H1 (cell line): ENCODE measurements around the gene RABL3. TPM values are rescaled to one million over a fixed set of nuclear protein-coding genes. Genes with fewer than 3 reads are reported as not detected.

ENCODE experiments used
- ATF3 ChIP-seq: IDR thresholded peaks from 2 replicates; pipeline ENCODE4 v1.6.1; 2011; ENCODE audit warnings: low read depth, mild to moderate bottlenecking, low read length; ENCODE audit not compliant: insufficient read depth
- FOSL1 ChIP-seq: IDR thresholded peaks from 2 replicates; pipeline ENCODE4 v1.6.1; 2011; ENCODE audit warnings: mild to moderate bottlenecking, low read depth, low read length, moderate library complexity; ENCODE audit not compliant: insufficient read depth
- GABPA ChIP-seq: IDR thresholded peaks from 2 replicates; pipeline ENCODE4 v1.6.1; 2011; ENCODE audit warnings: mild to moderate bottlenecking, low read length, moderate library complexity, borderline replicate concordance; ENCODE audit not compliant: insufficient read depth
- KDM5A ChIP-seq: fragments of 200-600 bp; IDR thresholded peaks from 2 replicates; pipeline ENCODE4 v1.7.1; 2012; ENCODE audit warnings: mild to moderate bottlenecking, low read length, inconsistent platforms, mixed read lengths
- RAD21 ChIP-seq, 2 experiments: IDR thresholded peaks in 1 of 2; conservative IDR thresholded peaks in 1 of 2; 2 replicates each; pipeline ENCODE4 v1.6.1; 2011; ENCODE audit warnings: low read depth in 2 of 2, low read length in 2 of 2, improper control_type of control experiment in 1 of 2, inconsistent platforms in 1 of 2, mild to moderate bottlenecking in 1 of 2, moderate library complexity in 1 of 2
- SP2 ChIP-seq: IDR thresholded peaks from 2 replicates; pipeline ENCODE4 v1.6.1; 2012; ENCODE audit warnings: mild to moderate bottlenecking, low read length, inconsistent platforms
- SUZ12 ChIP-seq: fragments of 200-600 bp; sonication (generic); IDR thresholded peaks from 2 replicates; pipeline ENCODE4 v1.6.1; 2012; ENCODE audit warnings: mild to moderate bottlenecking, inconsistent platforms, low read length, moderate library complexity, mixed read lengths
- TBP ChIP-seq: IDR thresholded peaks from 2 replicates; pipeline ENCODE4 v1.6.1; 2011; ENCODE audit warnings: low read depth, low read length, improper control_type of control experiment
- polyA plus RNA-seq, 7 experiments: library from polyadenylated mRNA; depleted of rRNA in 3 of 7; stranded (reverse) in 5 of 7; unstranded in 2 of 7; fragments of >200 nt in 5 of 7; fragments of 200-250 nt in 2 of 7; gene quantifications; 1 replicate in 5 of 7; 2 replicates in 1 of 7; 4 replicates in 1 of 7; pipeline versions ENCODE4 v1.2.1 to v1.2.3, GENCODE V29; 2011 to 2013; ENCODE audit warnings: missing spikeins in 2 of 7, mixed read lengths in 2 of 7
- total RNA-seq: library from RNA; stranded (reverse); fragmentation: NEBNext Ultra II Directional; extraction: Animal tissue kit (Norgen Biotek cat#: 25700); gene quantifications from 2 replicates; pipeline ENCODE4 v1.2.1, GENCODE V29; 2021

RABL3 gene
- total and polyA plus RNA-seq, 2 of the 8 experiments (the other 6 are each of a cell fraction or from before 2014, with no cell fraction given): 4.4 to 19.2 TPM

GRCh38 chr3:120742198-120742848 lies at the start of gene RABL3, which contains the start of gene GTF2E1 (continued):
- no peak for TF ChIP-seq GABPA
- no peak; the same call in 1 of the 2 replicates for TF ChIP-seq SP2
- TF ChIP-seq RAD21 (IDR thresholded peaks at IDR 0.05 in 1 of 2, conservative IDR thresholded peaks at IDR 0.05 in 1 of 2; ENCODE audit: low read depth in 2 of 2, low read length in 2 of 2): no peak
- peak; percentile 94 for TF ChIP-seq KDM5A
- TF ChIP-seq SUZ12: no peak
- TF ChIP-seq TBP: peak; percentile 90
- TF ChIP-seq ATF3: peak; percentile 70
- TF ChIP-seq FOSL1: no peak
